Upper lobe of right lung (tissue), 1 donor: ENCODE measurements around the gene CLSTN2. TPM values are rescaled to one million over a fixed set of nuclear protein-coding genes. Genes with fewer than 3 reads are reported as not detected.

Experiments
- ATAC-seq: fragments of 200-7000 bp; cut with Tn5 transposase; one replicate; pipeline ENCODE4 v1.9.1; 2020; ENCODE audit warnings: mild to moderate bottlenecking, moderate library complexity
- DNase-seq: peaks from one replicate; pipeline ENCODE4 v3.0.0-alpha.2; 2020
- H3K27ac ChIP-seq: fragments of 200-600 bp; one replicate; pipeline ENCODE4 v1.8.0; 2022
- H3K27me3 ChIP-seq: fragments of 200-600 bp; one replicate; pipeline ENCODE4 v1.8.0; 2022; ENCODE audit warnings: mild to moderate bottlenecking
- H3K36me3 ChIP-seq: fragments of 200-600 bp; one replicate; pipeline ENCODE4 v1.8.0; 2022
- H3K4me1 ChIP-seq: fragments of 200-600 bp; one replicate; pipeline ENCODE4 v1.8.0; 2022
- H3K4me3 ChIP-seq: fragments of 200-600 bp; one replicate; pipeline ENCODE4 v1.8.0; 2022; ENCODE audit warnings: mild to moderate bottlenecking
- H3K9me3 ChIP-seq: fragments of 200-600 bp; one replicate; pipeline ENCODE4 v1.8.0; 2022
- intact Hi-C: fragments of 100-400 bp; cut with DNase I; formaldehyde crosslinking; loops from one replicate; pipeline ENCODE4 v1.11.0; 2022
- total RNA-seq: library from RNA; stranded (reverse); fragmentation: NEBNext Ultra II Directional; extraction: Animal tissue kit (Norgen Biotek cat#: 25700); gene quantifications from one replicate; pipeline ENCODE4 v1.2.1, GENCODE V29; 2021
- TF ChIP-seq, protein P1 (sequence below): fragments of 200-600 bp; IDR thresholded peaks from one replicate; pipeline ENCODE4 v1.8.0; 2022; ENCODE audit warnings: antibody characterized with exemption
- donor health status: DM: no; HTN: yes; CAD: no; lungs with severe emphysema.

Gene CLSTN2
- total RNA-seq, 1 donor from 2014 or later = 3.0 TPM

- no peaks in the 10 kb centered on the region for H3K36me3 ChIP-seq
- ATAC-seq (no peak), DNase-seq (no peak)
- H3K27me3 ChIP-seq = no peaks in the 10 kb centered on the region
- no peaks in the 10 kb centered on the region for H3K9me3 ChIP-seq
- no peaks in the 10 kb centered on the region for H3K4me1 ChIP-seq
- intact Hi-C loops = no loop called here
- TF ChIP-seq, protein P1, sequence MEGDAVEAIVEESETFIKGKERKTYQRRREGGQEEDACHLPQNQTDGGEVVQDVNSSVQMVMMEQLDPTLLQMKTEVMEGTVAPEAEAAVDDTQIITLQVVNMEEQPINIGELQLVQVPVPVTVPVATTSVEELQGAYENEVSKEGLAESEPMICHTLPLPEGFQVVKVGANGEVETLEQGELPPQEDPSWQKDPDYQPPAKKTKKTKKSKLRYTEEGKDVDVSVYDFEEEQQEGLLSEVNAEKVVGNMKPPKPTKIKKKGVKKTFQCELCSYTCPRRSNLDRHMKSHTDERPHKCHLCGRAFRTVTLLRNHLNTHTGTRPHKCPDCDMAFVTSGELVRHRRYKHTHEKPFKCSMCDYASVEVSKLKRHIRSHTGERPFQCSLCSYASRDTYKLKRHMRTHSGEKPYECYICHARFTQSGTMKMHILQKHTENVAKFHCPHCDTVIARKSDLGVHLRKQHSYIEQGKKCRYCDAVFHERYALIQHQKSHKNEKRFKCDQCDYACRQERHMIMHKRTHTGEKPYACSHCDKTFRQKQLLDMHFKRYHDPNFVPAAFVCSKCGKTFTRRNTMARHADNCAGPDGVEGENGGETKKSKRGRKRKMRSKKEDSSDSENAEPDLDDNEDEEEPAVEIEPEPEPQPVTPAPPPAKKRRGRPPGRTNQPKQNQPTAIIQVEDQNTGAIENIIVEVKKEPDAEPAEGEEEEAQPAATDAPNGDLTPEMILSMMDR = no peak
- no peak overlapping the region for H3K4me3 ChIP-seq
- no peak overlapping the region for H3K27ac ChIP-seq
Measured at GRCh38 chr3:140576449-140576848, 641.5 kb downstream of the CLSTN2 start.

DNA sequence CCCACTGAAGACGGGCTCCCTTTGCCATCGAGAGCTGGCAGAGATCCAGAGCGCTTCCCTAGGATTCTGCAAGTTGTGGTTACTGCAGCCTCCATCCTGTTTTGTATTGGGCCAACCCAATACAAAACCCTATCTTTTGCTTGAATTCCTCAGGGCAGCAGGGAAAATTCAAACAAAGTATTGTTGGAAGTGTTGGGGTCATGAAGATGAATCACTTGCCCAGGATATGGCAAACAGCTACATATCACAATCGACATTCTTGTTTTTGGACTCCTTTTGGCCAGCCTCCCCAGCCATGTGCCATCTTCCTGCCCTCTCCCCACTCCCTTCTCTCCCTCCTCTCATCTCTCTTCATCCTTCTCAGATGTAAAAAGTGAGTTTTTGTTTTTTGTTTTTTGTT, 642.9 kb downstream of the CLSTN2 start:
- Histone ChIP-seq H3K9me3 (no peaks in the 10 kb centered on the region), H3K4me1 (no peaks in the 10 kb centered on the region), H3K27ac (no peak overlapping the region), H3K27me3 (no peaks in the 10 kb centered on the region), H3K4me3 (no peak overlapping the region), H3K36me3 (no peaks in the 10 kb centered on the region)
- TF ChIP-seq, protein P1 = no peak
- DNase-seq (no peak), ATAC-seq (no peak)
- intact Hi-C loops = no loop called here

- no peak for DNase-seq
- Histone ChIP-seq H3K27ac (no peak overlapping the region), H3K9me3 (no peaks in the 10 kb centered on the region), H3K4me3 (no peak overlapping the region), H3K4me1 (no peaks in the 10 kb centered on the region), H3K36me3 (no peaks in the 10 kb centered on the region), H3K27me3 (no peaks in the 10 kb centered on the region)
- intact Hi-C loops = no loop called here
- TF ChIP-seq, protein P1 = no peak
- ATAC-seq = no peak
Measured at GRCh38 chr3:140579260-140579659, 644.3 kb downstream of the CLSTN2 start.

DNA sequence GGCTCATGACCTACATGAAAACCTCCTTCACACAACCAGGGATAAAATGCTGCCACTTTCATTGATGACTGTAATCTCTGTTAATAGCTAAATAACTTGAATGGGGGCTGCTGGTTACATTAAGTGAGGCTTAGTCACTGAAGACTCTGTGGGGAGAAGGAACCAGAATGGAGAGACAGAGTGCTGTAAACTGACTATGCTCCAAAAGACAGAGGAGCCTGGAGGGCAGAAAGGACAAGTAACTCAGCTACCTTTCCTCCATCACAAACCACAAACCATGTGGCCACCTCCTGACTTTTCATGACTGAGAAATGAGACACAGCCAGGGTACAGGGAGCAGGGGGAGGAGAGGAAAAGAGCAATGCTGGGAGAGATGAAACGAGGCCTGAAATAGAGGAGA, 645.8 kb downstream of the CLSTN2 start:
- H3K27ac ChIP-seq = no peak overlapping the region
- intact Hi-C loops = no loop called here
- TF ChIP-seq, protein P1 = no peak
- ATAC-seq = no peak
- no peaks in the 10 kb centered on the region for H3K36me3 ChIP-seq
- no peak for DNase-seq
- no peaks in the 10 kb centered on the region for H3K27me3 ChIP-seq
- H3K9me3 ChIP-seq = no peaks in the 10 kb centered on the region
- H3K4me3 ChIP-seq = no peak overlapping the region
- no peaks in the 10 kb centered on the region for H3K4me1 ChIP-seq

- TF ChIP-seq, protein P1 = no peak
- Histone ChIP-seq H3K9me3 (no peaks in the 10 kb centered on the region), H3K36me3 (no peaks in the 10 kb centered on the region), H3K4me1 (no peaks in the 10 kb centered on the region), H3K27ac (no peak overlapping the region), H3K4me3 (no peak overlapping the region), H3K27me3 (no peaks in the 10 kb centered on the region)
- intact Hi-C loops = no loop called here
- no peak for ATAC-seq
- DNase-seq = no peak
Measured at GRCh38 chr3:140584549-140584948, 649.6 kb downstream of the CLSTN2 start.

- no peak for DNase-seq
- H3K36me3 ChIP-seq = no peaks in the 10 kb centered on the region
- no peak overlapping the region for H3K4me3 ChIP-seq
- no peaks in the 10 kb centered on the region for H3K9me3 ChIP-seq
- no peaks in the 10 kb centered on the region for H3K4me1 ChIP-seq
- intact Hi-C loops = no loop called here
- no peak overlapping the region for H3K27ac ChIP-seq
- TF ChIP-seq, protein P1 = no peak
- no peaks in the 10 kb centered on the region for H3K27me3 ChIP-seq
- ATAC-seq = no peak
Measured at GRCh38 chr3:140585828-140586227, 650.8 kb downstream of the CLSTN2 start.
